GM12878 (cell line): ENCODE measurements around the gene FANCC. TPM values are rescaled to one million over a fixed set of nuclear protein-coding genes. Genes with fewer than 3 reads are reported as not detected.

Experiments
- ATAC-seq: fragments of 200-7000 bp; cut with Tn5 transposase; 3 replicates; pipeline ENCODE4 v1.9.1; 2020; ENCODE audit warnings: mild to moderate bottlenecking, moderate library complexity
- BruUV-seq: library from RNA; stranded (reverse); fragments of 400-500 nt; replicated peaks from 2 replicates; lab custom pipeline; 2021; lab: Mats Ljungman, UMichigan
- CTCF ChIA-PET: fragments of 300-600 bp; sonication (Branson Sonifier 250); formaldehyde crosslinking; extraction: SDS; loops from one replicate; lab custom pipeline; 2021; ENCODE audit warnings: inconsistent platforms; lab: Yijun Ruan, JAX
- POLR2A ChIA-PET: fragments of 350-600 bp; formaldehyde crosslinking; extraction: SDS; loops from one replicate; lab custom pipeline; 2021; ENCODE audit warnings: inconsistent platforms; lab: Charles Lee
- RAD21 ChIA-PET: fragments of 300-600 bp; sonication (Branson Sonifier 250); formaldehyde crosslinking; loops from one replicate; lab custom pipeline; 2023; ENCODE audit warnings: antibody characterized with exemption; ENCODE audit not compliant: unreplicated experiment; lab: Charles Lee
- SMC1A ChIA-PET: fragments of 300-600 bp; sonication (Branson Sonifier 250); formaldehyde crosslinking; loops from one replicate; lab custom pipeline; 2023; ENCODE audit not compliant: unreplicated experiment, uncharacterized antibody; lab: Charles Lee
- DNase-seq: peaks from one replicate; pipeline ENCODE4 v3.0.0-alpha.2; 2011; ENCODE audit warnings: low read depth, low spot score
- FAIRE-seq: peaks from 3 replicates; lab custom pipeline; 2011; peaks lifted over from hg19 to GRCh38; lab: Jason Lieb, UNC
- H2AFZ ChIP-seq: 2 replicates; pipeline ENCODE4 v1.6.0; 2011; ENCODE audit warnings: low read depth, low read length, control low read depth; ENCODE audit not compliant: control insufficient read depth
- H3K27ac ChIP-seq: 2 replicates; pipeline ENCODE4 v1.5.1; 2011; ENCODE audit warnings: control low read depth; ENCODE audit not compliant: control insufficient read depth, insufficient read depth
- H3K27me3 ChIP-seq, 2 experiments: replicated peaks in 1 of 2; 2 replicates each; pipeline versions ENCODE4 v1.6.0 to v1.6.1; 2011; ENCODE audit warnings: low read length in 1 of 2; ENCODE audit not compliant: control insufficient read depth in 2 of 2, insufficient read depth in 2 of 2
- H3K36me3 ChIP-seq, 2 experiments: 2 replicates each; pipeline ENCODE4 v1.5.1; 2011; ENCODE audit warnings: low read length in 1 of 2; ENCODE audit not compliant: control insufficient read depth in 2 of 2, insufficient read depth in 2 of 2
- H3K4me1 ChIP-seq: 2 replicates; pipeline ENCODE4 v1.6.1; 2011; ENCODE audit warnings: mild to moderate bottlenecking, low read length, moderate library complexity, mixed read lengths; ENCODE audit not compliant: control insufficient read depth, insufficient read depth
- H3K4me2 ChIP-seq: 2 replicates; pipeline ENCODE4 v1.6.0; 2011; ENCODE audit warnings: control low read depth; ENCODE audit not compliant: control insufficient read depth, insufficient read depth
- H3K4me3 ChIP-seq: fragments of 200-600 bp; sonication (generic); 2 replicates; pipeline ENCODE4 v1.5.1; 2016
- H3K79me2 ChIP-seq: 2 replicates; pipeline ENCODE4 v1.6.0; 2011; ENCODE audit warnings: low read length; ENCODE audit not compliant: control insufficient read depth, insufficient read depth
- H3K9ac ChIP-seq: 2 replicates; pipeline ENCODE4 v1.8.0; 2011; ENCODE audit warnings: low read length, control low read depth, mixed read lengths; ENCODE audit not compliant: control insufficient read depth, insufficient read depth
- H3K9me3 ChIP-seq: replicated peaks from 3 replicates; pipeline ENCODE4 v1.5.1; 2011; ENCODE audit warnings: mild to moderate bottlenecking, low read length; ENCODE audit not compliant: control insufficient read depth, insufficient read depth
- H4K20me1 ChIP-seq: 2 replicates; pipeline ENCODE4 v1.6.0; 2011; ENCODE audit not compliant: control insufficient read depth, insufficient read depth
- ASH2L ChIP-seq: fragments of 300-600, 200-600 bp; sonication (generic); IDR thresholded peaks from 2 replicates; pipeline ENCODE4 v1.6.1; 2017; ENCODE audit warnings: low read depth, mild to moderate bottlenecking, borderline replicate concordance
- CEBPZ ChIP-seq: fragments of 150-350 bp; IDR thresholded peaks from 2 replicates; pipeline ENCODE4 v1.6.1; 2016; ENCODE audit warnings: low read depth, low read length
- CHD1 ChIP-seq: IDR thresholded peaks from 2 replicates; pipeline ENCODE4 v1.6.1; 2012; ENCODE audit warnings: low read depth, low read length, improper control_type of control experiment
- EED ChIP-seq: sonication (generic); IDR thresholded peaks from 2 replicates; pipeline ENCODE4 v1.6.1; 2016; ENCODE audit warnings: antibody characterized with exemption, low read depth
- HCFC1 ChIP-seq: fragments of 150-350 bp; IDR thresholded peaks from 2 replicates; pipeline ENCODE4 v1.6.1; 2014; ENCODE audit warnings: low read length
- KLF5 ChIP-seq: fragments of 450-650 bp; IDR thresholded peaks from 2 replicates; pipeline ENCODE4 v1.6.1; 2014; ENCODE audit warnings: mild to moderate bottlenecking; ENCODE audit not compliant: partially characterized antibody
- NBN ChIP-seq: fragments of 450-650 bp; IDR thresholded peaks from 2 replicates; pipeline ENCODE4 v1.6.1; 2016
- NFIC ChIP-seq: IDR thresholded peaks from 2 replicates; pipeline ENCODE4 v1.6.1; 2012; ENCODE audit warnings: low read depth, mild to moderate bottlenecking, inconsistent platforms, low read length, moderate library complexity
- PAX5 ChIP-seq: IDR thresholded peaks from 2 replicates; pipeline ENCODE4 v1.6.1; 2011; ENCODE audit warnings: low read depth, low read length, borderline replicate concordance
- PML ChIP-seq: IDR thresholded peaks from 2 replicates; pipeline ENCODE4 v1.6.1; 2012; ENCODE audit warnings: low read length, inconsistent platforms
- POU2F2 ChIP-seq: IDR thresholded peaks from 3 replicates; pipeline ENCODE4 v1.6.1; 2011; ENCODE audit warnings: low read depth, mild to moderate bottlenecking, low read length, borderline replicate concordance
- SP1 ChIP-seq: IDR thresholded peaks from one replicate; pipeline ENCODE4 v1.6.1; 2011; ENCODE audit warnings: low read depth, low read length
- YBX1 ChIP-seq: fragments of 450-650 bp; IDR thresholded peaks from 2 replicates; pipeline ENCODE4 v1.6.1; 2016; ENCODE audit warnings: antibody characterized with exemption
- WGBS: methylation state at CpG from one replicate; pipeline ENCODE4 v1.1.6; 2016; ENCODE audit warnings: low lambda C conversion rate; ENCODE audit not compliant: insufficient replicate concordance, insufficient coverage; ENCODE audit errors: missing lambda C conversion rate; 5-methylcytosine and 5-hydroxymethylcytosine counted together
- in situ Hi-C: fragments of 300-500 bp; cut with MboI; formaldehyde crosslinking; loops from 9 replicates; pipeline ENCODE4 v1.14.3; 2018; ENCODE audit warnings: mixed read lengths
- intact Hi-C: fragments of 100-400 bp; cut with micrococcal nuclease; formaldehyde crosslinking; loops from one replicate; pipeline ENCODE4 v1.14.2; 2022; ENCODE audit not compliant: unreplicated experiment
- polyA plus RNA-seq, 11 experiments: library from polyadenylated mRNA; depleted of rRNA in 4 of 11; unstranded in 6 of 11; stranded (reverse) in 5 of 11; fragments of >200 nt; fragmentation: Nextera tagmentation in 4 of 11; fragmentation: Illumina TruSeq in 1 of 11; extraction: Ambion mirVana in 4 of 11; extraction: Trizol in 1 of 11; gene quantifications; 1 replicate in 1 of 11; 2 replicates in 10 of 11; pipeline versions ENCODE4 v1.2.1 to v1.2.3, GENCODE V29; 2011 to 2016; ENCODE audit warnings: inconsistent platforms in 2 of 11, missing spikeins in 2 of 11, low read depth in 1 of 11
- total RNA-seq, 4 experiments: library from RNA; depleted of rRNA in 3 of 4; stranded (reverse); fragments of >200 nt in 3 of 4; fragmentation: Illumina TruSeq in 1 of 4; extraction: Trizol in 1 of 4; gene quantifications; 2 replicates each; pipeline versions ENCODE4 v1.2.1 to v1.2.3, GENCODE V29; 2013 to 2021
- TF ChIP-seq, protein P1 (sequence below): fragments of 450-650 bp; IDR thresholded peaks from 2 replicates; pipeline ENCODE4 v1.6.1; 2017; ENCODE audit warnings: antibody characterized with exemption, mild to moderate bottlenecking, moderate library complexity
- TF ChIP-seq, protein P2 (sequence below): fragments of 450-650 bp; IDR thresholded peaks from 2 replicates; pipeline ENCODE4 v1.6.1; 2017; ENCODE audit warnings: mild to moderate bottlenecking, moderate library complexity

Gene FANCC
- total and polyA plus RNA-seq, 10 of the 15 experiments (the other 5 are each of a cell fraction or from before 2014, with no cell fraction given): 1.2 to 16.8 (median 10.5) TPM

DNA sequence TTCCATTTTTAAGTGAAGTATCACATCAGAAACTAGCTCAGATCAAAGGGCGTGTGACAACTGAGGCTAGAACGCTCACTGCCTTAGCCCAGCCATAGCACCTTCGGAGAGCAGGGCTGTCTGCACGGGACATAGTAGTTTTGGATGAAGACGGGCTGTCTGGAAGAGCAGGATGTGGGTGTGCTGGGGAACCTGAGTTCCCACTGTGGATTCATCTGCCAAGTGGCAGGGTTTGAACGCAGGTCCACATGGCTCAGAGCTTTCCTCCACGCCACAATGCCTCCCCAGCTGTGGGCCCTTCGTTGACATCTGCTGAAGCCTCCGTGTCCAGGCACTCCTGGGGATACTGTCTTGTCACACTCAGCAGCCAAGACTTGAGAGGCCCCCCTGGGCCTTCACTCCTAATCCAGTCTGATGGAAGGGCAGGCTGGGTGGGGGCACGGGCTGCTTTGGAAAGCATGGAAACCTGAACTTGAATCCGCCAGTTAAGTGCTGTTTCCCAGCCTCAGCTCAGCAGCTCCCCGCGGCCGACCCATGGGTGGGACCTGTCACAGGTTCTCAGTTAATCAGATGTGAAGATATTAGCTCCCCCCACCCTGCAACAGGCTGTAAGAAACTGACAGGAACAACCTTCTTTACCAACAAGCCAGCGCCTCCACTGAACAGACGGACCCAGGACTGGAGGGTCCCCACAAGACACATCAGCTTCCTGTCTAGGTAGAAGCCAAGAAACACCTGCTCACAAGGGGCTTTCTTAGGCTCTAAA lies 228.1 kb downstream of the FANCC start:
- intact Hi-C loops (no loop called here), in situ Hi-C loops (no loop called here)
- RAD21 ChIA-PET: no interaction called here
- Histone ChIP-seq H4K20me1 (no peaks in the 10 kb centered on the region), H3K27me3 (no peaks in the 10 kb centered on the region), H3K27ac (no peak overlapping the region), H3K4me3 (no peak overlapping the region), H3K9ac (no peak overlapping the region), H3K79me2 (no peaks in the 10 kb centered on the region), H3K36me3 (peaks cover 0 to 2% of the 10 kb centered on the region in 2 experiments; a peak in 1 of 4 replicates), H2AFZ (no peak overlapping the region), H3K4me2 (no peak overlapping the region), H3K4me1 (no peaks in the 10 kb centered on the region; the same call in 1 of the 2 replicates), H3K9me3 (no peaks in the 10 kb centered on the region)
- 88% methylated on average over 16 of the region's 16 CpGs for WGBS
- SMC1A ChIA-PET: no interaction called here
- FAIRE-seq (no peak), ATAC-seq (no peak), DNase-seq (no peak)
- CTCF ChIA-PET: interaction anchor here (0.7 to 1.4 kb wide), 2 partner anchors 42 to 309 kb away, joined by 3 to 4 read pairs; no protein-coding TSS in a partner anchor
- no TSS peak for BruUV-seq
- POLR2A ChIA-PET: no interaction called here
- TF ChIP-seq NFIC: no peak
- TF ChIP-seq, protein P1, sequence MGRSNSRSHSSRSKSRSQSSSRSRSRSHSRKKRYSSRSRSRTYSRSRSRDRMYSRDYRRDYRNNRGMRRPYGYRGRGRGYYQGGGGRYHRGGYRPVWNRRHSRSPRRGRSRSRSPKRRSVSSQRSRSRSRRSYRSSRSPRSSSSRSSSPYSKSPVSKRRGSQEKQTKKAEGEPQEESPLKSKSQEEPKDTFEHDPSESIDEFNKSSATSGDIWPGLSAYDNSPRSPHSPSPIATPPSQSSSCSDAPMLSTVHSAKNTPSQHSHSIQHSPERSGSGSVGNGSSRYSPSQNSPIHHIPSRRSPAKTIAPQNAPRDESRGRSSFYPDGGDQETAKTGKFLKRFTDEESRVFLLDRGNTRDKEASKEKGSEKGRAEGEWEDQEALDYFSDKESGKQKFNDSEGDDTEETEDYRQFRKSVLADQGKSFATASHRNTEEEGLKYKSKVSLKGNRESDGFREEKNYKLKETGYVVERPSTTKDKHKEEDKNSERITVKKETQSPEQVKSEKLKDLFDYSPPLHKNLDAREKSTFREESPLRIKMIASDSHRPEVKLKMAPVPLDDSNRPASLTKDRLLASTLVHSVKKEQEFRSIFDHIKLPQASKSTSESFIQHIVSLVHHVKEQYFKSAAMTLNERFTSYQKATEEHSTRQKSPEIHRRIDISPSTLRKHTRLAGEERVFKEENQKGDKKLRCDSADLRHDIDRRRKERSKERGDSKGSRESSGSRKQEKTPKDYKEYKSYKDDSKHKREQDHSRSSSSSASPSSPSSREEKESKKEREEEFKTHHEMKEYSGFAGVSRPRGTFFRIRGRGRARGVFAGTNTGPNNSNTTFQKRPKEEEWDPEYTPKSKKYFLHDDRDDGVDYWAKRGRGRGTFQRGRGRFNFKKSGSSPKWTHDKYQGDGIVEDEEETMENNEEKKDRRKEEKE: no peak
- TF ChIP-seq SP1: no peak
- no peak for TF ChIP-seq HCFC1
- no peak for TF ChIP-seq ASH2L
- no peak for TF ChIP-seq YBX1
- no peak for TF ChIP-seq CHD1
- no peak for TF ChIP-seq POU2F2
- no peak for TF ChIP-seq CEBPZ
- TF ChIP-seq EED: no peak
- no peak for TF ChIP-seq PAX5
- no peak for TF ChIP-seq NBN
- TF ChIP-seq PML: no peak
- no peak for TF ChIP-seq KLF5
- TF ChIP-seq, protein P2, sequence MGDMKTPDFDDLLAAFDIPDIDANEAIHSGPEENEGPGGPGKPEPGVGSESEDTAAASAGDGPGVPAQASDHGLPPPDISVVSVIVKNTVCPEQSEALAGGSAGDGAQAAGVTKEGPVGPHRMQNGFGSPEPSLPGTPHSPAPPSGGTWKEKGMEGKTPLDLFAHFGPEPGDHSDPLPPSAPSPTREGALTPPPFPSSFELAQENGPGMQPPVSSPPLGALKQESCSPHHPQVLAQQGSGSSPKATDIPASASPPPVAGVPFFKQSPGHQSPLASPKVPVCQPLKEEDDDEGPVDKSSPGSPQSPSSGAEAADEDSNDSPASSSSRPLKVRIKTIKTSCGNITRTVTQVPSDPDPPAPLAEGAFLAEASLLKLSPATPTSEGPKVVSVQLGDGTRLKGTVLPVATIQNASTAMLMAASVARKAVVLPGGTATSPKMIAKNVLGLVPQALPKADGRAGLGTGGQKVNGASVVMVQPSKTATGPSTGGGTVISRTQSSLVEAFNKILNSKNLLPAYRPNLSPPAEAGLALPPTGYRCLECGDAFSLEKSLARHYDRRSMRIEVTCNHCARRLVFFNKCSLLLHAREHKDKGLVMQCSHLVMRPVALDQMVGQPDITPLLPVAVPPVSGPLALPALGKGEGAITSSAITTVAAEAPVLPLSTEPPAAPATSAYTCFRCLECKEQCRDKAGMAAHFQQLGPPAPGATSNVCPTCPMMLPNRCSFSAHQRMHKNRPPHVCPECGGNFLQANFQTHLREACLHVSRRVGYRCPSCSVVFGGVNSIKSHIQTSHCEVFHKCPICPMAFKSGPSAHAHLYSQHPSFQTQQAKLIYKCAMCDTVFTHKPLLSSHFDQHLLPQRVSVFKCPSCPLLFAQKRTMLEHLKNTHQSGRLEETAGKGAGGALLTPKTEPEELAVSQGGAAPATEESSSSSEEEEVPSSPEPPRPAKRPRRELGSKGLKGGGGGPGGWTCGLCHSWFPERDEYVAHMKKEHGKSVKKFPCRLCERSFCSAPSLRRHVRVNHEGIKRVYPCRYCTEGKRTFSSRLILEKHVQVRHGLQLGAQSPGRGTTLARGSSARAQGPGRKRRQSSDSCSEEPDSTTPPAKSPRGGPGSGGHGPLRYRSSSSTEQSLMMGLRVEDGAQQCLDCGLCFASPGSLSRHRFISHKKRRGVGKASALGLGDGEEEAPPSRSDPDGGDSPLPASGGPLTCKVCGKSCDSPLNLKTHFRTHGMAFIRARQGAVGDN: no peak
